Measurements from ENCODE around the gene PLCL1.
"Not testable (repeated sequence)": the region's sequence is repeated elsewhere in the genome, so short reads cannot be mapped to it uniquely, and the experiment has no call there.

Gene PLCL1

GRCh38 chr2:198191651-198192050 lies 387.3 kb downstream of the PLCL1 start:
- no peak overlapping the region for H3K4me3 ChIP-seq (ENCODE audit: control insufficient read depth, low read depth, low read length)
- TF ChIP-seq, protein P1, sequence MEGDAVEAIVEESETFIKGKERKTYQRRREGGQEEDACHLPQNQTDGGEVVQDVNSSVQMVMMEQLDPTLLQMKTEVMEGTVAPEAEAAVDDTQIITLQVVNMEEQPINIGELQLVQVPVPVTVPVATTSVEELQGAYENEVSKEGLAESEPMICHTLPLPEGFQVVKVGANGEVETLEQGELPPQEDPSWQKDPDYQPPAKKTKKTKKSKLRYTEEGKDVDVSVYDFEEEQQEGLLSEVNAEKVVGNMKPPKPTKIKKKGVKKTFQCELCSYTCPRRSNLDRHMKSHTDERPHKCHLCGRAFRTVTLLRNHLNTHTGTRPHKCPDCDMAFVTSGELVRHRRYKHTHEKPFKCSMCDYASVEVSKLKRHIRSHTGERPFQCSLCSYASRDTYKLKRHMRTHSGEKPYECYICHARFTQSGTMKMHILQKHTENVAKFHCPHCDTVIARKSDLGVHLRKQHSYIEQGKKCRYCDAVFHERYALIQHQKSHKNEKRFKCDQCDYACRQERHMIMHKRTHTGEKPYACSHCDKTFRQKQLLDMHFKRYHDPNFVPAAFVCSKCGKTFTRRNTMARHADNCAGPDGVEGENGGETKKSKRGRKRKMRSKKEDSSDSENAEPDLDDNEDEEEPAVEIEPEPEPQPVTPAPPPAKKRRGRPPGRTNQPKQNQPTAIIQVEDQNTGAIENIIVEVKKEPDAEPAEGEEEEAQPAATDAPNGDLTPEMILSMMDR (IDR thresholded peaks at IDR 0.05; ENCODE audit: control insufficient read depth, insufficient read depth, low read depth, low read length, missing control alignments): no peak
- DNase-seq (ENCODE audit: low read depth): no peak

- not testable (repeated sequence) for DNase-seq (ENCODE audit: low read depth); H3K4me3 ChIP-seq (ENCODE audit: control insufficient read depth, low read depth, low read length)
These were observed 392.2 kb downstream of the PLCL1 start for GRCh38 chr2:198196556-198196955.

Data from AG09309 (cell line).